DMS153 treated with DMSO at 0.1 percent for 48 hours (cell line): ENCODE results near the gene PBX3.

Source experiments
- DNase-seq: peaks from one replicate; lab custom pipeline; 2025; ENCODE audit not compliant: unreplicated experiment; lab: John Stamatoyannopoulos, UW

The PBX3 gene

GRCh38 chr9:125861405-125862058 lies 114.4 kb downstream of the PBX3 start:
- DNase-seq = no peak

GRCh38 chr9:125863923-125864322 lies 116.8 kb downstream of the PBX3 start:
- no peak for DNase-seq

- DNase-seq = no peak
Measured at GRCh38 chr9:125867751-125868415, 120.7 kb downstream of the PBX3 start.

- no peak for DNase-seq
Measured at GRCh38 chr9:125878164-125878631, 131.0 kb downstream of the PBX3 start.

- DNase-seq = no peak
Measured at GRCh38 chr9:125881042-125881441, 133.9 kb downstream of the PBX3 start.

- no peak for DNase-seq
Measured at GRCh38 chr9:125883565-125884217, 136.5 kb downstream of the PBX3 start.

GRCh38 chr9:125884218-125884595 lies 137.0 kb downstream of the PBX3 start:
- no peak for DNase-seq

GRCh38 chr9:125885405-125886034 lies 138.3 kb downstream of the PBX3 start:
- DNase-seq = no peak

GRCh38 chr9:125886365-125886764 lies 139.2 kb downstream of the PBX3 start:
- DNase-seq = no peak

GRCh38 chr9:125887172-125887571 lies 140.0 kb downstream of the PBX3 start:
- DNase-seq = peak; percentile 68

- DNase-seq = no peak
Measured at GRCh38 chr9:125888211-125888610, 141.0 kb downstream of the PBX3 start.

GRCh38 chr9:125889112-125889475 lies 141.9 kb downstream of the PBX3 start:
- DNase-seq = no peak

GRCh38 chr9:125889476-125890419 lies 142.6 kb downstream of the PBX3 start:
- DNase-seq = no peak

GRCh38 chr9:125890826-125891225 lies 143.7 kb downstream of the PBX3 start:
- DNase-seq = no peak

- no peak for DNase-seq
Measured at GRCh38 chr9:125893277-125893676, 146.1 kb downstream of the PBX3 start.

GRCh38 chr9:125894566-125894965 lies 147.4 kb downstream of the PBX3 start:
- DNase-seq = peak; percentile 72

- no peak for DNase-seq
Measured at GRCh38 chr9:125896404-125896803, 149.2 kb downstream of the PBX3 start.

GRCh38 chr9:125896964-125897363 lies 149.8 kb downstream of the PBX3 start:
- DNase-seq = no peak

- no peak for DNase-seq
Measured at GRCh38 chr9:125897481-125897880, 150.3 kb downstream of the PBX3 start.

- DNase-seq = no peak
Measured at GRCh38 chr9:125902214-125902613, 155.0 kb downstream of the PBX3 start.
